ENCODE data around the gene ICAM1. TPM values are rescaled to one million over a fixed set of nuclear protein-coding genes. Genes with fewer than 3 reads are reported as not detected.

ICAM1 gene
- total RNA-seq, 3 donors from 2014 or later (not counting 1 experiment from before 2014, with no cell fraction given), result 33.1 to 73.7 (median 56.5) TPM

- no peak for TF ChIP-seq CTCF (IDR thresholded peaks at IDR 0.05)
- DNase-seq (no peak), ATAC-seq (no peak)
- intact Hi-C loops (cut with micrococcal nuclease), result no loop called here
- no peak overlapping the region for H3K27ac ChIP-seq (ENCODE audit: low read length)
- 93% methylated on average over 6 of the region's 7 CpGs for WGBS (ENCODE audit: insufficient coverage)
- peaks cover 11% of the 10 kb centered on the region for H3K36me3 ChIP-seq (ENCODE audit: control insufficient read depth, insufficient read depth, low read length)
- Mint-ChIP-seq H3K9me3 (no peaks in the 10 kb centered on the region), H3K4me1 (no peaks in the 10 kb centered on the region), H3K27me3 (ENCODE audit: low read depth in 2 of 2) (no peaks in the 10 kb centered on the region), H3K27ac (no peak overlapping the region), H3K36me3 (peaks cover under 1% of the 10 kb centered on the region), H3K4me3 (no peak overlapping the region)
- no peaks in the 10 kb centered on the region for H3K27me3 ChIP-seq (ENCODE audit: control insufficient read depth, insufficient read depth, low read length)
- peaks cover 3% of the 10 kb centered on the region for H3K4me1 ChIP-seq (ENCODE audit: control insufficient read depth, insufficient read depth, low read length)
- H3K9me3 ChIP-seq (ENCODE audit: control insufficient read depth, insufficient read depth, low read length), result no peaks in the 10 kb centered on the region
- no peak overlapping the region for H3K4me3 ChIP-seq (ENCODE audit: low read length)
Measured at GRCh38 chr19:10262771-10263170, 8.1 kb upstream of the ICAM1 start.

DNA sequence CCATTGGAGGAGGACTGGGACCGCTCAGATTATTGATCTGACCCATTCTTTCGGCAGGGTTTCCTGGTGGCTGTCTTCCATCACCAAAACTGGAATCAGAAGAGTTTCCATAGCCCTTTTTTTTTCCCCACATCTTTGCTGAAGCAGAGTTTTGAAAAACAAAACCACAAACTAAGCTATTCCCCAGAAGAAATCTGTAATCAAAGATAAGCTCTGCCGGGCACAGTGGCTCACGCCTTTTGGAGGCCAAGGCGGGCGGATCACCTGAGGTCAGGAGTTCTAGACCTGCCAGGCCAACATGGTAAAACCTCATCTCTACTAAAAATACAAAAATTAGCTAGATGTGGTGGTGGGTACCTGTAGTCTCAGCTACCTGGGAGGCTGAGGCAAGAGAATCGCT lies 4.2 kb upstream of the ICAM1 start:
- H3K4me1 Mint-ChIP-seq, result peaks cover 19 to 26% of the 10 kb centered on the region in 2 donors
- H3K4me3 Mint-ChIP-seq, result no peak overlapping the region
- H3K4me1 ChIP-seq (ENCODE audit: control insufficient read depth, insufficient read depth, low read length), result peaks cover 26% of the 10 kb centered on the region
- H3K9me3 ChIP-seq (ENCODE audit: control insufficient read depth, insufficient read depth, low read length), result no peaks in the 10 kb centered on the region
- no peaks in the 10 kb centered on the region for H3K9me3 Mint-ChIP-seq
- no peak for TF ChIP-seq CTCF (IDR thresholded peaks at IDR 0.05)
- H3K36me3 ChIP-seq (ENCODE audit: control insufficient read depth, insufficient read depth, low read length), result no peaks in the 10 kb centered on the region
- ATAC-seq (no peak), DNase-seq (no peak)
- H3K27ac ChIP-seq (ENCODE audit: low read length), result no peak overlapping the region
- H3K4me3 ChIP-seq (ENCODE audit: low read length), result no peak overlapping the region
- no peaks in the 10 kb centered on the region for H3K36me3 Mint-ChIP-seq
- no peaks in the 10 kb centered on the region for H3K27me3 Mint-ChIP-seq (ENCODE audit: low read depth in 2 of 2)
- H3K27me3 ChIP-seq (ENCODE audit: control insufficient read depth, insufficient read depth, low read length), result no peaks in the 10 kb centered on the region
- intact Hi-C loops (cut with micrococcal nuclease), result no loop called here
- WGBS (ENCODE audit: insufficient coverage), result 89% methylated on average over 7 of the region's 7 CpGs
- H3K27ac Mint-ChIP-seq, result no peak overlapping the region

- Histone ChIP-seq H3K9me3 (ENCODE audit: control insufficient read depth, insufficient read depth, low read length) (no peaks in the 10 kb centered on the region), H3K4me3 (ENCODE audit: low read length) (no peak overlapping the region), H3K4me1 (ENCODE audit: control insufficient read depth, insufficient read depth, low read length) (peaks cover 40% of the 10 kb centered on the region), H3K27ac (ENCODE audit: low read length) (no peak overlapping the region), H3K36me3 (ENCODE audit: control insufficient read depth, insufficient read depth, low read length) (peaks cover 2% of the 10 kb centered on the region), H3K27me3 (ENCODE audit: control insufficient read depth, insufficient read depth, low read length) (no peaks in the 10 kb centered on the region)
- ATAC-seq, result no peak
- H3K27ac Mint-ChIP-seq, result no peak overlapping the region
- H3K4me1 Mint-ChIP-seq, result peaks cover 23 to 32% of the 10 kb centered on the region in 2 donors
- H3K9me3 Mint-ChIP-seq, result no peaks in the 10 kb centered on the region
- no peak overlapping the region for H3K4me3 Mint-ChIP-seq
- no peaks in the 10 kb centered on the region for H3K36me3 Mint-ChIP-seq
- TF ChIP-seq CTCF (IDR thresholded peaks at IDR 0.05), result no peak
- H3K27me3 Mint-ChIP-seq (ENCODE audit: low read depth in 2 of 2), result no peaks in the 10 kb centered on the region
- intact Hi-C loops (cut with micrococcal nuclease), result loop anchor here (2.0 kb wide), 1 partner anchor 71 kb away; the partner anchor contains the start of gene ICAM3
- no peak for DNase-seq
- 82% methylated on average over 6 of the region's 6 CpGs for WGBS (ENCODE audit: insufficient coverage)
Measured at GRCh38 chr19:10268071-10268470, 2.8 kb upstream of the ICAM1 start.

Data from natural killer cell (primary cell).